Pancreas (tissue), 10 donors: ENCODE data around the gene COASY. TPM values are rescaled to one million over a fixed set of nuclear protein-coding genes. Genes with fewer than 3 reads are reported as not detected.
A peak's percentile ranks its signal among the peaks of the same experiment; 100 is the strongest.

Source experiments
- ATAC-seq, 4 donors: fragments of 200-7000 bp; cut with Tn5 transposase; one replicate each; pipeline versions ENCODE4 v1.8.0 to v1.9.1; 2020; ENCODE audit warnings: mild to moderate bottlenecking in 4 of 4, moderate library complexity in 4 of 4
- DNase-seq, 6 donors: peaks; one replicate each; pipeline ENCODE4 v3.0.0-alpha.2; 2020
- FAIRE-seq: peaks from 2 replicates; lab custom pipeline; 2012; peaks lifted over from hg19 to GRCh38; lab: Jason Lieb, UNC
- H3K27ac ChIP-seq, 4 donors: fragments of 200-600 bp; sonication (generic); 1 replicate in 3 of 4; 2 replicates in 1 of 4; pipeline versions ENCODE4 v1.5.0 to v1.8.0; 2020
- H3K27me3 ChIP-seq, 4 donors: fragments of 200-600 bp; one replicate each; pipeline ENCODE4 v1.8.0; 2021
- H3K36me3 ChIP-seq, 3 donors: fragments of 200-600 bp; sonication (generic) in 1 of 3; one replicate each; pipeline versions ENCODE4 v1.5.0 to v1.8.0; 2020 to 2021
- H3K4me1 ChIP-seq, 3 donors: fragments of 200-600 bp; one replicate each; pipeline ENCODE4 v1.8.0; 2021
- H3K4me3 ChIP-seq, 4 donors: fragments of 200-600 bp; sonication (generic) in 2 of 4; one replicate each; pipeline versions ENCODE4 v1.5.0 to v1.8.0; 2020 to 2021
- H3K9me3 ChIP-seq, 4 donors: fragments of 200-600 bp; one replicate each; pipeline ENCODE4 v1.8.0; 2021
- WGBS, 2 donors: extraction: QIAGEN DNeasy Blood & Tissue Kit; methylation state at CpG; one replicate each; pipeline ENCODE4 v1.1.7; 2013; 5-methylcytosine and 5-hydroxymethylcytosine counted together
- intact Hi-C, 3 donors: fragments of 100-400 bp; cut with DNase I; formaldehyde crosslinking; loops; one replicate each; pipeline versions ENCODE4 v1.11.1 to v1.14.2; 2022
- polyA plus RNA-seq, 2 donors: library from polyadenylated mRNA; stranded (reverse); fragments of 200-250 nt; gene quantifications; one replicate each; pipeline ENCODE4 v1.2.3, GENCODE V29; 2013
- total RNA-seq, 6 donors: library from RNA; stranded (reverse); fragmentation: NEBNext Ultra II Directional in 4 of 6; extraction: Animal tissue kit (Norgen Biotek cat#: 25700) in 4 of 6; gene quantifications; one replicate each; pipeline versions ENCODE4 v1.2.1 to v1.2.4, GENCODE V29; 2021 to 2023
- TF ChIP-seq, protein P1 (sequence below), 4 donors: fragments of 200-600 bp; sonication (generic) in 3 of 4; IDR thresholded peaks; one replicate each; pipeline versions ENCODE4 v1.5.0 to v1.8.0; 2021; ENCODE audit warnings: antibody characterized with exemption in 4 of 4
- donor health status: healthy with polysubstance abuse.
- donor health status: DM: no; HTN: no; CAD: no; lungs with moderate emphysema.
- donor health status: DM: no; HTN: no; CAD: no.
- donor health status: control.
- donor health status: control.
- donor health status: Bipolar disorder and iron deficiency.
- donor health status: DM: yes; HTN: yes; CAD: no.
- donor health status: DM: no; HTN: no; CAD: no.
- donor health status: DM: no; HTN: no; CAD: no.
- donor health status: DM: yes; HTN: yes; CAD: no.

Gene COASY
- total and polyA plus RNA-seq, 8 donors: 32.3 to 152 (median 56.0) TPM

DNA sequence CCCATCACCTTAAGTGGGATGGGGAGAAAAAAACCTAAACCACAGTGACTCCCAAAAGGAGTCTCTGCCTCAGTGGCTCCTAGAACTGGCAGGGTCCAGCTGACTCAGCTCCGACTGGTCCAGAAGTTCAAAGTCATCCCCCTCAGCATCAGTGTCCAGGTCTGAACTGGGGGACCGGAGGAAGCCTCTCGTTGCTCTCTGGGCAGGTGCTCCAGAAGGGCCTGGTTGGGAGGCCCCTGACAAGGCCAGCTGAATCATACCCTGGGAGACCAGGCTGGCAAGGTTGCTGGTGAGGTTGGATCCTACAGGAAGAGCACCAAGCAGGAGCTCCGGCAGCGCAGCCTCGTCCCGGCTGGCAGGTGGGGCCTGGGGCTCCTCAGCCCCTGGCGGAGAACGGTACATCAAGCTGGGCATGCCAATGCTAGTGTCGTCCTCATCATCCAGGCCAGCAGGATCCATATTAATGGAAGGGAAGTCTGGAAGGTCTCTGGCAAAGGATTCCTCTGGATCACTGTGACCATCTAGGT is 19.9 kb downstream of the COASY start:
- DNase-seq: peak in 1 of 6 donors; percentile 51

DNA sequence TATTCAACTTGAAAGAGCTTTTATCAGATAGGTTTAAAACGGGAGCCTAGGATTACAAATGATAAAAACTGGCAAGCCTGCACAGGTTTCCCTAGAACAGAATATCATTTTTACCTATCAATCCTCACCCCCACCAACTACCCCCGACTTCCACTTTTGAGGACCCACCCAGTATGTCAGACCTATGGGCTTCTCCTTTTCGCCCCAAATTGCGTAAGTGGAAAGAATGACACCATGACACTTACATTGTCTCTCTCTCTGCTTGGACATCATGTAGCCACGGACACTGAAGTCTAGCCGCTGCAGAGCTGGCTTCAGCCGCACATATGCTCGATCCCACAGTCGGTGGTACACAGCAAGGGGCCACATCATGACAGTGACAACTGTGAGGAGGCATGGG is 22.9 kb downstream of the COASY start:
- H3K27me3 ChIP-seq: no peaks in the 10 kb centered on the region
- 76% methylated on average over 9 of the region's 9 CpGs for WGBS, 2 donors
- ATAC-seq: peak in 1 of 4 donors; percentile 23
- peaks cover 0 to 82% (median 34%) of the 10 kb centered on the region in 3 donors for H3K36me3 ChIP-seq
- no peak overlapping the region for H3K4me3 ChIP-seq
- H3K9me3 ChIP-seq: no peaks in the 10 kb centered on the region
- peak overlapping the region in 2 of 4 donors; percentile 16 to 42 for H3K27ac ChIP-seq
- TF ChIP-seq, protein P1, sequence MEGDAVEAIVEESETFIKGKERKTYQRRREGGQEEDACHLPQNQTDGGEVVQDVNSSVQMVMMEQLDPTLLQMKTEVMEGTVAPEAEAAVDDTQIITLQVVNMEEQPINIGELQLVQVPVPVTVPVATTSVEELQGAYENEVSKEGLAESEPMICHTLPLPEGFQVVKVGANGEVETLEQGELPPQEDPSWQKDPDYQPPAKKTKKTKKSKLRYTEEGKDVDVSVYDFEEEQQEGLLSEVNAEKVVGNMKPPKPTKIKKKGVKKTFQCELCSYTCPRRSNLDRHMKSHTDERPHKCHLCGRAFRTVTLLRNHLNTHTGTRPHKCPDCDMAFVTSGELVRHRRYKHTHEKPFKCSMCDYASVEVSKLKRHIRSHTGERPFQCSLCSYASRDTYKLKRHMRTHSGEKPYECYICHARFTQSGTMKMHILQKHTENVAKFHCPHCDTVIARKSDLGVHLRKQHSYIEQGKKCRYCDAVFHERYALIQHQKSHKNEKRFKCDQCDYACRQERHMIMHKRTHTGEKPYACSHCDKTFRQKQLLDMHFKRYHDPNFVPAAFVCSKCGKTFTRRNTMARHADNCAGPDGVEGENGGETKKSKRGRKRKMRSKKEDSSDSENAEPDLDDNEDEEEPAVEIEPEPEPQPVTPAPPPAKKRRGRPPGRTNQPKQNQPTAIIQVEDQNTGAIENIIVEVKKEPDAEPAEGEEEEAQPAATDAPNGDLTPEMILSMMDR (IDR thresholded peaks at IDR 0.05): no peak
- DNase-seq: no peak
- H3K4me1 ChIP-seq: peaks cover 0 to 5% (median 0%) of the 10 kb centered on the region in 3 donors
- intact Hi-C loops: no loop called here
- no peak for FAIRE-seq

More for the DNA sequence above, 19.9 kb downstream of the COASY start:
- 87 to 89% methylated on average over 10 of the region's 10 CpGs for WGBS, 2 donors
- intact Hi-C loops: no loop called here
- Histone ChIP-seq H3K27ac (no peak overlapping the region), H3K4me3 (no peak overlapping the region), H3K9me3 (no peaks in the 10 kb centered on the region), H3K36me3 (peaks cover 0 to 56% (median 26%) of the 10 kb centered on the region in 3 donors), H3K4me1 (peaks cover 0 to 14% (median 5%) of the 10 kb centered on the region in 3 donors), H3K27me3 (no peaks in the 10 kb centered on the region)
- TF ChIP-seq, protein P1 (IDR thresholded peaks at IDR 0.05): no peak
- ATAC-seq: no peak
- FAIRE-seq: no peak

DNA sequence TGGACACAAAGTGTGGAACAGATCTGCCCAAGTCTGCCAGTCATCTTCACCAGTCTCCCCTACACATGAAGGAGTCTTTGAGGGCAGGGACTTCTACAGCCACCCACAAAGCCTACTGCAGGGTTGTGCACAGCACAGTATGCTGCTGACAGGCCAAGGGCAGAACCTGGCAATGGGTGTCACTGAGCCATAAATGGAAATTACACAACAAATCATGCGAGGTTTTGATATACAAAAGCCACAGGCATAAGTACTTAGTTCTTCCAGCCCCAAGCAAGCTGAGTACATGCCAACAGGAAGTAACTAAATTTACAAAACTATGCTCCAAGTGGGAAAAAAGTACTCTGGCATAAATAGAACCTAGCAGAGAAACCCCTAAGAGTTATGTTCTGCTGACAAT is 23.4 kb downstream of the COASY start:
- H3K4me3 ChIP-seq: no peak overlapping the region
- peak; percentile 31 to 80 (median 66) for ATAC-seq

DNA sequence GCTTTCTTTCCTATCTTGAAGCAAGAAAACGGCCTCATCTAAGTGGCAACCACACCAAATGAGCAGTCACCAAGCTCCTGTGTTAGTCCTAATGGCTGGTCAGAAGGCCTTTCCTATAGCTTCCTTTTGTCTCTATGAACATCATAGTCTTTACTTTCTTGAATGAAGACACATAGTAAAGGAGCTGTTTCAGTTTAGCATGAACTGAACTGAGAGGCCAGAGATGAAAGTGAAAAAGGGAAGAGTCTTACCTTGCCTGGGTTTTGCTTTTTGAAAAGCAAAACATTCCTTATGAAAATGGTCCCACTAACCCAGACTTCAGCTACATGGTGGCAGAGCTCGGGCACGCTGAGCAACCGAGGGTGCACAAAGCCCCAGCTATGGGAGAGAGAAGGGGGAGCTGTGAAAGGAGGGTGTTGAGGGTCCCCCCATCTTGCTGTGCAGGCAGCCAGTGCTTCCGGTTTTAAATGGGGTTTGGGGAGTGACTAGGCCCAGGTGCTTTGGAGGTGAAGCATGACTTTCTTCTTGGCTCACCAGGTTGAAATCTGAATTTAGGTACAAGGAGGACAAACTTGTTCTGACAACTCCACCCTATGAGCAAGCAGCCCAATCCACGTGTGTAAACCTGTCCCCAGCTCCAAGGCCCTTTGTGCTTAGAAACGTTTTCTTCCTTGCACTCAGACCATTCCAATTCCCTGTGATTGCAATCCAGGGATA is 24.7 kb downstream of the COASY start:
- Histone ChIP-seq H3K27ac (peak overlapping the region in 1 of 4 donors; percentile 42), H3K9me3 (no peaks in the 10 kb centered on the region)

More for the DNA sequence above, 23.4 kb downstream of the COASY start:
- no peaks in the 10 kb centered on the region for H3K27me3 ChIP-seq
- intact Hi-C loops: no loop called here
- peaks cover 0 to 87% (median 34%) of the 10 kb centered on the region in 3 donors for H3K36me3 ChIP-seq
- H3K4me1 ChIP-seq: peaks cover 0 to 5% (median 0%) of the 10 kb centered on the region in 3 donors
- FAIRE-seq (no peak), DNase-seq (no peak)
- no peaks in the 10 kb centered on the region for H3K9me3 ChIP-seq
- 13 to 21% methylated on average over 1 of the region's 1 CpG for WGBS, 2 donors
- peak overlapping the region in 2 of 4 donors; percentile 27 to 42 for H3K27ac ChIP-seq
- TF ChIP-seq, protein P1 (IDR thresholded peaks at IDR 0.05): no peak

More for the DNA sequence above, 24.7 kb downstream of the COASY start:
- no peak for DNase-seq
- no peak overlapping the region for H3K4me3 ChIP-seq
- no peak for ATAC-seq
- H3K27me3 ChIP-seq: no peaks in the 10 kb centered on the region
- H3K4me1 ChIP-seq: peaks cover 0 to 5% (median 0%) of the 10 kb centered on the region in 3 donors
- H3K36me3 ChIP-seq: peaks cover 0 to 92% (median 32%) of the 10 kb centered on the region in 3 donors
- TF ChIP-seq, protein P1 (IDR thresholded peaks at IDR 0.05): no peak
- WGBS, 2 donors: 77 to 80% methylated on average over 7 of the region's 7 CpGs
- intact Hi-C loops: no loop called here
- FAIRE-seq: no peak
